Measurements from ENCODE around the gene ZNF407.

The ZNF407 gene

DNA sequence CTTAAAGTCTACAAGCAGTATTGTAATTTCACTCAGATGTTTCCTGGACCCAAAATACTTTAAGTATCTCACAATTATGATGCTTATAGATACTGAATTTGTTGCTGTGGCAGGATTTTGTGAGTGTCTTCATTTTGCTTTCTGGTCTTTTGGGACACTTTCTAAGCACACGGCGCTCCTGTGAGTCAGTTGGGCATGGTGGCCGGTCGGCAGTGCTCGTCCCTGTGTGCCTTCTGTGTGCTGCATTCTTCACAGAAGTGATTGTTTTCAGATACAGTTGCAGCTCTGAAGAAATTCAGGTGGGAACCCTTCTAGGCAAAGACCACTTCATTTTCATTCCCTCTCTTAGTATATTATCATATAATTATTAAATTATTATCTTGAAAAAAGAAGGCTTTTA is 273.3 kb downstream of the ZNF407 start:
- Histone ChIP-seq H3K79me2 (ENCODE audit: insufficient read depth, low read depth) (no peaks in the 10 kb centered on the region), H3K9ac (peak overlapping the region; percentile 51), H3K4me2 (peak overlapping the region; percentile 72), H3K27me3 (ENCODE audit: insufficient read depth, low read depth) (no peaks in the 10 kb centered on the region), H2AFZ (ENCODE audit: low read depth) (peak overlapping the region; percentile 44; the same call in 1 of the 2 replicates), H3K36me3 (ENCODE audit: insufficient read depth) (no peaks in the 10 kb centered on the region), H3K4me1 (ENCODE audit: low read depth, poor library complexity, severe bottlenecking) (peaks cover 50% of the 10 kb centered on the region), H3K4me3 (IDR thresholded peaks at IDR 0.05; ENCODE audit: insufficient read depth, low read depth, low read length) (no peak overlapping the region), H3K27ac (peak overlapping the region; percentile 80), H4K20me1 (ENCODE audit: insufficient read depth) (no peaks in the 10 kb centered on the region)
- TF ChIP-seq, protein P1, sequence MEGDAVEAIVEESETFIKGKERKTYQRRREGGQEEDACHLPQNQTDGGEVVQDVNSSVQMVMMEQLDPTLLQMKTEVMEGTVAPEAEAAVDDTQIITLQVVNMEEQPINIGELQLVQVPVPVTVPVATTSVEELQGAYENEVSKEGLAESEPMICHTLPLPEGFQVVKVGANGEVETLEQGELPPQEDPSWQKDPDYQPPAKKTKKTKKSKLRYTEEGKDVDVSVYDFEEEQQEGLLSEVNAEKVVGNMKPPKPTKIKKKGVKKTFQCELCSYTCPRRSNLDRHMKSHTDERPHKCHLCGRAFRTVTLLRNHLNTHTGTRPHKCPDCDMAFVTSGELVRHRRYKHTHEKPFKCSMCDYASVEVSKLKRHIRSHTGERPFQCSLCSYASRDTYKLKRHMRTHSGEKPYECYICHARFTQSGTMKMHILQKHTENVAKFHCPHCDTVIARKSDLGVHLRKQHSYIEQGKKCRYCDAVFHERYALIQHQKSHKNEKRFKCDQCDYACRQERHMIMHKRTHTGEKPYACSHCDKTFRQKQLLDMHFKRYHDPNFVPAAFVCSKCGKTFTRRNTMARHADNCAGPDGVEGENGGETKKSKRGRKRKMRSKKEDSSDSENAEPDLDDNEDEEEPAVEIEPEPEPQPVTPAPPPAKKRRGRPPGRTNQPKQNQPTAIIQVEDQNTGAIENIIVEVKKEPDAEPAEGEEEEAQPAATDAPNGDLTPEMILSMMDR (conservative IDR thresholded peaks at IDR 0.05; ENCODE audit: low read depth, low read length), result no peak

GRCh38 chr18:74873629-74874028 is 276.0 kb downstream of the ZNF407 start:
- Histone ChIP-seq H3K27me3 (ENCODE audit: insufficient read depth, low read depth) (no peaks in the 10 kb centered on the region), H3K79me2 (ENCODE audit: insufficient read depth, low read depth) (no peaks in the 10 kb centered on the region), H3K4me2 (no peak overlapping the region), H3K36me3 (ENCODE audit: insufficient read depth) (no peaks in the 10 kb centered on the region), H3K27ac (no peak overlapping the region), H4K20me1 (ENCODE audit: insufficient read depth) (no peaks in the 10 kb centered on the region), H3K4me1 (ENCODE audit: low read depth, poor library complexity, severe bottlenecking) (peaks cover 34% of the 10 kb centered on the region), H3K9ac (no peak overlapping the region), H2AFZ (ENCODE audit: low read depth) (no peak overlapping the region), H3K4me3 (IDR thresholded peaks at IDR 0.05; ENCODE audit: insufficient read depth, low read depth, low read length) (no peak overlapping the region)
- TF ChIP-seq, protein P1 (conservative IDR thresholded peaks at IDR 0.05; ENCODE audit: low read depth, low read length), result no peak

DNA sequence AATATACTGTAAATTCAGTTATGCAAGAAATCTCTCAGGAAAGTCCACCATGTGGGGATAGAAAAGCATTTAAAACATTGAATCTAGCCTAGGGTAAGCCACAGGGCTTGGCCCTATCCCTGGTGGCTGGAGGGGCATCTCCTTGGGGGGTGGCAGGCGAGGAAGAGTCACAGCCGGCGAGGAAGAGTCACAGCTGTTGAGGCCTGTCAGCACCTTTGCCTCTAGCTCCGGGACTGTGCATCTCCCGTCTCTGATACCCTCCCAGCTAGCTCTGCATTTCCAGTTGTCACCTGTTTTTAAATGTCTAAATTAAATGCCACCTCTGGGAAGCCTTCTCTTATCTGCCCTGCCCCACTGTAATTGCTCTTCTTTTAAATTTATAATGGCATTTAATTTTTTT is 276.7 kb downstream of the ZNF407 start:
- Histone ChIP-seq H4K20me1 (ENCODE audit: insufficient read depth) (no peaks in the 10 kb centered on the region), H3K79me2 (ENCODE audit: insufficient read depth, low read depth) (no peaks in the 10 kb centered on the region), H3K27me3 (ENCODE audit: insufficient read depth, low read depth) (no peaks in the 10 kb centered on the region), H3K36me3 (ENCODE audit: insufficient read depth) (no peaks in the 10 kb centered on the region), H3K27ac (no peak overlapping the region), H2AFZ (ENCODE audit: low read depth) (no peak overlapping the region), H3K9ac (no peak overlapping the region), H3K4me3 (IDR thresholded peaks at IDR 0.05; ENCODE audit: insufficient read depth, low read depth, low read length) (no peak overlapping the region), H3K4me2 (no peak overlapping the region), H3K4me1 (ENCODE audit: low read depth, poor library complexity, severe bottlenecking) (peaks cover 27% of the 10 kb centered on the region)
- TF ChIP-seq, protein P1 (conservative IDR thresholded peaks at IDR 0.05; ENCODE audit: low read depth, low read length), result no peak

GRCh38 chr18:74876630-74877243 is 279.1 kb downstream of the ZNF407 start:
- no peaks in the 10 kb centered on the region for H3K27me3 ChIP-seq (ENCODE audit: insufficient read depth, low read depth)
- H3K79me2 ChIP-seq (ENCODE audit: insufficient read depth, low read depth), result no peaks in the 10 kb centered on the region
- H3K27ac ChIP-seq, result no peak overlapping the region
- H3K9ac ChIP-seq, result no peak overlapping the region
- H3K4me2 ChIP-seq, result no peak overlapping the region
- TF ChIP-seq, protein P1 (conservative IDR thresholded peaks at IDR 0.05; ENCODE audit: low read depth, low read length), result no peak
- H2AFZ ChIP-seq (ENCODE audit: low read depth), result no peak overlapping the region
- no peak overlapping the region for H3K4me3 ChIP-seq (IDR thresholded peaks at IDR 0.05; ENCODE audit: insufficient read depth, low read depth, low read length)
- H3K36me3 ChIP-seq (ENCODE audit: insufficient read depth), result no peaks in the 10 kb centered on the region
- H3K4me1 ChIP-seq (ENCODE audit: low read depth, poor library complexity, severe bottlenecking), result peaks cover 6% of the 10 kb centered on the region
- H4K20me1 ChIP-seq (ENCODE audit: insufficient read depth), result no peaks in the 10 kb centered on the region

Data from KMS-11 (cell line).